ENCODE data around the gene HOXA3. TPM values are rescaled to one million over a fixed set of nuclear protein-coding genes. Genes with fewer than 3 reads are reported as not detected.
A peak's percentile ranks its signal among the peaks of the same experiment; 100 is the strongest.

Gene HOXA3
- total RNA-seq, 1 experiment from 2014 or later = 9.2 TPM

- H3K79me2 ChIP-seq (ENCODE audit: insufficient read depth, low read length) = no peaks in the 10 kb centered on the region
- H3K4me3 ChIP-seq (replicated peaks in 1 of 2; ENCODE audit: low read depth in 1 of 2, low read length in 2 of 2) = no peak overlapping the region
- intact Hi-C loops (cut with micrococcal nuclease) = no loop called here
- H3K36me3 ChIP-seq (ENCODE audit: control insufficient read depth in 1 of 2, insufficient read depth in 2 of 2, low read length in 2 of 2) = no peaks in the 10 kb centered on the region; a peak in 1 of 4 replicates
- H4K20me1 ChIP-seq (ENCODE audit: insufficient read depth) = no peaks in the 10 kb centered on the region
- TF ChIP-seq CTCF (IDR thresholded peaks at IDR 0.05 in 2 of 3, conservative IDR thresholded peaks at IDR 0.05 in 1 of 3; ENCODE audit: borderline replicate concordance in 1 of 3, insufficient read depth in 1 of 3, low read depth in 2 of 3, low read length in 2 of 3) (no peak), EZH2phosphoT487 (IDR thresholded peaks at IDR 0.05; ENCODE audit: borderline replicate concordance) (no peak), FOSL1 (IDR thresholded peaks at IDR 0.05; ENCODE audit: low read depth) (no peak), REST (IDR thresholded peaks at IDR 0.05; ENCODE audit: low read depth) (no peak), POLR2A (IDR thresholded peaks at IDR 0.05; ENCODE audit: borderline replicate concordance, extremely low read depth, insufficient read depth, insufficient read length) (no peak), CEBPB (IDR thresholded peaks at IDR 0.05; ENCODE audit: low read depth) (no peak), EGR1 (IDR thresholded peaks at IDR 0.05; ENCODE audit: low read depth) (no peak), JUND (IDR thresholded peaks at IDR 0.05) (no peak)
- H3K4me2 ChIP-seq (ENCODE audit: low read length) = 0 out of 2 replicates have a peak overlapping the region, but pooled peaks have one; percentile 0
- RAD21 ChIA-PET (ENCODE audit: low non-redundant PET in 1 of 2, low total read pairs in 2 of 2, uncharacterized antibody in 2 of 2, unreplicated experiment in 2 of 2) = no interaction called here
- H3K27ac ChIP-seq (ENCODE audit: low read depth, low read length) = no peak overlapping the region
- no peak overlapping the region for H3K9ac ChIP-seq (ENCODE audit: low read length)
- no peak for DNase-seq (ENCODE audit: low read depth, low spot score)
- no peaks in the 10 kb centered on the region for H3K9me2 ChIP-seq (ENCODE audit: insufficient read depth)
- POLR2A ChIA-PET = interaction anchor here (0.6 kb wide), 1 partner anchor 788 kb away, joined by 3 read pairs; no protein-coding TSS in a partner anchor
- no peak for ATAC-seq
- CTCF ChIA-PET = no interaction called here
- no peaks in the 10 kb centered on the region for H3K27me3 ChIP-seq (ENCODE audit: insufficient read depth, low read length)
- no TSS peak for BruUV-seq (replicated peaks)
- no peaks in the 10 kb centered on the region for H3K9me3 ChIP-seq (ENCODE audit: control insufficient read depth in 1 of 2, insufficient read depth in 1 of 2, low read depth in 1 of 2, low read length in 2 of 2)
- H2AFZ ChIP-seq (ENCODE audit: low read depth, low read length, poor library complexity, severe bottlenecking) = peak overlapping the region; percentile 4
- peaks cover 14 to 17% of the 10 kb centered on the region in 2 experiments for H3K4me1 ChIP-seq (ENCODE audit: control insufficient read depth in 1 of 2, insufficient read depth in 2 of 2, low read length in 2 of 2)
Measured at GRCh38 chr7:27073076-27073475, 79.3 kb downstream of the HOXA3 start.

Data from HCT116 (cell line).